Peyer's patch (tissue), 4 donors: Measurements from ENCODE around the gene SHROOM1.

ENCODE experiments used
- CTCF ChIP-seq, 6 experiments: fragments of 450-650 bp in 4 of 6; fragments of 200-600 bp in 2 of 6; sonication (generic) in 1 of 6; IDR thresholded peaks; one replicate each; pipeline ENCODE4 v1.5.1; 2017 to 2019; ENCODE audit warnings: antibody characterized with exemption in 6 of 6, mild to moderate bottlenecking in 3 of 6, moderate library complexity in 1 of 6
- POLR2A ChIP-seq, 2 donors: fragments of 450-650 bp; IDR thresholded peaks; one replicate each; pipeline ENCODE4 v1.5.1; 2017; ENCODE audit warnings: antibody characterized with exemption in 2 of 2, mild to moderate bottlenecking in 2 of 2, moderate library complexity in 2 of 2

GRCh38 chr5:132812781-132813598 is 17.5 kb downstream of the SHROOM1 start, which contains the start of gene SOWAHA:
- TF ChIP-seq CTCF (IDR thresholded peaks at IDR 0.05), result no peak
- TF ChIP-seq POLR2A (IDR thresholded peaks at IDR 0.05), result peak in 1 of 2 donors; percentile 82
